ENCODE results near the gene CWC27.

Gene CWC27

GRCh38 chr5:65047948-65048690 is 279.4 kb downstream of the CWC27 start:
- no peak overlapping the region for H3K4me3 ChIP-seq (ENCODE audit: low read depth, low read length)

GRCh38 chr5:65050140-65050539 is 281.4 kb downstream of the CWC27 start:
- no peak overlapping the region for H3K4me3 ChIP-seq (ENCODE audit: low read depth, low read length)
- no peak for TF ChIP-seq CTCF (IDR thresholded peaks at IDR 0.05; ENCODE audit: low read depth, low read length)

More at GRCh38 chr5:65047948-65048690, 279.4 kb downstream of the CWC27 start:
- no peak for TF ChIP-seq CTCF (IDR thresholded peaks at IDR 0.05; ENCODE audit: low read depth, low read length)

DNA sequence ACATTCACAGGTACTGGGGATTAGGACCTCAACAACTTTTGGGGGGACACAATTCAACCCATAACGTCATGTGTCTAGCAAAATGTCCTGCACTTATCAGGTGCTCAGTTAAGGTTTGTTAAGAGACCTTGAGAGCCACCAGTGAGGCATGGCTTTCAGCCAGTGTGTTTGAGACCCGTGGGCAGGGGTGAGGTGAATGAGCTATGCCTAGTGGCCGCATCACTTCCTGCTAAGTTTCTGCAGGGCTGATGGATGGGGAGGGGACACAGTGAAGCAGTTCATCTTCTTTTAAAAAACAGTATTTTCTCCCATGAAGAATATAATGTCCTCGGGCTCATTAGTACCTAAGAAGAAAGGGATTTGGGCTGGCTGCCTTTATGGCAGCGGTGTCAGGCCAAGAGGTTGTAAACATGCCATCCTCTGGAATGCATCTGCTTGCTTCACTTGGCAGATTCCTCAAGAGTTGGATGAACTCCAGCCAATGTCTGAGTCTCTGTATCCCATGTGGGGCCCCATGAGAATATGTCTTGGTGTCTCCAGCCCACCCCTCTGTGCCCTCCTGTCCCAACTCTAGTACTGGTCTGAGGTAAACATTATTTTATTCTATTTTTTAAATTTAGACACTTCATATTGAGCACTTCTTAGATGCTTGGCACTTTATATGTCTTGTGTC is 282.2 kb downstream of the CWC27 start:
- no peak for TF ChIP-seq CTCF (IDR thresholded peaks at IDR 0.05; ENCODE audit: low read depth, low read length)
- H3K4me3 ChIP-seq (ENCODE audit: low read depth, low read length) = no peak overlapping the region

DNA sequence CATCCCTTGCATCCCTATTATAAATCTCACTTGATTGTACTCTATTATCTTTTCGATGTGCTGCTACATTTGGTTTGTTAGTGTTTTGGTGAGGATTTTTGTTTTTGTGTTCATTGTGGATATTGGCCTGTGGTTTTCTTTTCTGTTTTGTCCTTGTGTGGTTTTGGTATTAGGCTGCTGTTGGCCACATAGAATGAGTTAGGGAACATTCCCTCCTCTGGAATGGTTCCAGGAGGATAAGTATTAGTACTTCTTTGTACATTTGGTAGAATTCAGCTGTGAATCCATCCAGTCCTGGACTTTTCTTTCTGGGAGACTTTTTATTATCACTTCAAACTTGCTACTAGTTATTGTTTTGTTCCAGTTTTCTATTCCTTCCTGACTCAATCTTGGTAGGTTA is 287.2 kb downstream of the CWC27 start:
- no peak for TF ChIP-seq CTCF (IDR thresholded peaks at IDR 0.05; ENCODE audit: low read depth, low read length)
- H3K4me3 ChIP-seq (ENCODE audit: low read depth, low read length) = no peak overlapping the region

- H3K4me3 ChIP-seq (ENCODE audit: low read depth, low read length) = no peak overlapping the region
Measured at GRCh38 chr5:65059681-65060598, 291.2 kb downstream of the CWC27 start.

GRCh38 chr5:65061250-65061973 is 292.7 kb downstream of the CWC27 start:
- no peak overlapping the region for H3K4me3 ChIP-seq (ENCODE audit: low read depth, low read length)
- TF ChIP-seq CTCF (IDR thresholded peaks at IDR 0.05; ENCODE audit: low read depth, low read length) = no peak

More at GRCh38 chr5:65059681-65060598, 291.2 kb downstream of the CWC27 start:
- TF ChIP-seq CTCF (IDR thresholded peaks at IDR 0.05; ENCODE audit: low read depth, low read length) = no peak
